HepG2 (cell line): Measurements from ENCODE around the gene SMAD3. TPM values are rescaled to one million over a fixed set of nuclear protein-coding genes. Genes with fewer than 3 reads are reported as not detected.

Source experiments
- ATAD3A ChIP-seq: sonication (generic); formaldehyde crosslinking; IDR thresholded peaks from 2 replicates; pipeline ENCODE4 v1.4.0; 2020; ENCODE audit warnings: missing genetic modification reagents
- BCLAF1 ChIP-seq: fragments of 450-650 bp; IDR thresholded peaks from 2 replicates; pipeline ENCODE4 v1.6.1; 2017; ENCODE audit warnings: mild to moderate bottlenecking
- CBFB ChIP-seq: sonication (generic); formaldehyde crosslinking; IDR thresholded peaks from 2 replicates; pipeline ENCODE4 v1.4.0; 2020; ENCODE audit warnings: missing genetic modification reagents
- CENPX ChIP-seq: sonication (generic); formaldehyde crosslinking; IDR thresholded peaks from 2 replicates; pipeline ENCODE4 v1.9.0; 2021; ENCODE audit warnings: mild to moderate bottlenecking, missing genetic modification reagents, moderate library complexity
- CREB1 ChIP-seq, 2 experiments: fragments of 450-650 bp in 1 of 2; IDR thresholded peaks; 2 replicates each; pipeline ENCODE4 v1.6.1; 2016 to 2017; ENCODE audit warnings: control low read depth in 1 of 2, mild to moderate bottlenecking in 1 of 2, missing compliant biosample characterization in 1 of 2, missing genetic modification characterization in 1 of 2
- ELF1 ChIP-seq: sonication (generic); formaldehyde crosslinking; IDR thresholded peaks from 2 replicates; pipeline ENCODE4 v1.4.0; 2020; ENCODE audit warnings: missing genetic modification reagents
- FOXJ3 ChIP-seq: sonication (generic); formaldehyde crosslinking; IDR thresholded peaks from 2 replicates; pipeline ENCODE4 v1.4.0; 2020; ENCODE audit warnings: missing genetic modification reagents, mild to moderate bottlenecking, borderline replicate concordance
- MBNL3 ChIP-seq: fragments of 250-450 bp; sonication (Bioruptor Pico); conservative IDR thresholded peaks from 2 replicates; pipeline ENCODE4 v1.8.0; 2022; ENCODE audit warnings: mild to moderate bottlenecking, inconsistent platforms
- NR2F2 ChIP-seq: IDR thresholded peaks from 2 replicates; pipeline ENCODE4 v1.6.1; 2012; ENCODE audit warnings: low read depth, inconsistent platforms, borderline replicate concordance
- RNF219 ChIP-seq: sonication (generic); formaldehyde crosslinking; IDR thresholded peaks from 2 replicates; pipeline ENCODE4 v1.5.0; 2020; ENCODE audit warnings: mild to moderate bottlenecking, missing genetic modification reagents
- SMARCC2 ChIP-seq: fragments of 450-650 bp; IDR thresholded peaks from 2 replicates; pipeline ENCODE4 v1.6.1; 2017; ENCODE audit warnings: antibody characterized with exemption, mild to moderate bottlenecking
- SMYD3 ChIP-seq: sonication (generic); formaldehyde crosslinking; IDR thresholded peaks from 2 replicates; pipeline ENCODE4 v1.8.1; 2023; ENCODE audit warnings: mild to moderate bottlenecking, missing genetic modification reagents
- SNAI1 ChIP-seq: sonication (generic); formaldehyde crosslinking; IDR thresholded peaks from 2 replicates; pipeline ENCODE4 v1.5.0; 2020; ENCODE audit warnings: mild to moderate bottlenecking, missing genetic modification reagents, borderline replicate concordance
- SRY ChIP-seq: sonication (generic); formaldehyde crosslinking; IDR thresholded peaks from 2 replicates; pipeline ENCODE4 v1.8.0; 2022; ENCODE audit warnings: mild to moderate bottlenecking, missing genetic modification reagents
- YEATS2 ChIP-seq: sonication (generic); formaldehyde crosslinking; IDR thresholded peaks from 2 replicates; pipeline ENCODE4 v1.4.0; 2020; ENCODE audit warnings: missing genetic modification reagents, borderline replicate concordance
- ZNF225 ChIP-seq: sonication (generic); formaldehyde crosslinking; IDR thresholded peaks from 2 replicates; pipeline ENCODE4 v1.4.0; 2020; ENCODE audit warnings: mild to moderate bottlenecking, missing genetic modification reagents
- ZNF282 ChIP-seq: fragments of 450-650 bp; IDR thresholded peaks from 2 replicates; pipeline ENCODE4 v1.6.1; 2018; ENCODE audit not compliant: partially characterized antibody
- ZNF550 ChIP-seq: sonication (generic); formaldehyde crosslinking; IDR thresholded peaks from 2 replicates; pipeline ENCODE4 v1.4.0; 2020; ENCODE audit warnings: mild to moderate bottlenecking, missing genetic modification reagents, borderline replicate concordance
- ZNF678 ChIP-seq: sonication (generic); formaldehyde crosslinking; IDR thresholded peaks from 2 replicates; pipeline ENCODE4 v1.4.0; 2020; ENCODE audit warnings: mild to moderate bottlenecking, missing genetic modification reagents
- ZNF777 ChIP-seq: sonication (generic); formaldehyde crosslinking; IDR thresholded peaks from 2 replicates; pipeline ENCODE4 v1.4.0; 2020; ENCODE audit warnings: missing genetic modification reagents
- ZSCAN21 ChIP-seq: sonication (generic); formaldehyde crosslinking; IDR thresholded peaks from 2 replicates; pipeline ENCODE4 v1.8.0; 2022; ENCODE audit warnings: mild to moderate bottlenecking, missing genetic modification reagents, moderate library complexity, borderline replicate concordance
- polyA plus RNA-seq, 8 experiments: library from polyadenylated mRNA; depleted of rRNA in 3 of 8; stranded (reverse) in 7 of 8; unstranded in 1 of 8; fragments of >200 nt; fragmentation: Illumina TruSeq in 4 of 8; extraction: Trizol in 4 of 8; gene quantifications; 2 replicates each; pipeline versions ENCODE4 v1.2.1 to v1.2.3, GENCODE V29; 2011 to 2016; ENCODE audit warnings: low read depth in 4 of 8, missing spikeins in 1 of 8, mixed read lengths in 1 of 8; ENCODE audit not compliant: insufficient read depth in 1 of 8
- total RNA-seq, 5 experiments: library from RNA; depleted of rRNA; stranded (reverse); fragments of >200 nt; fragmentation: Illumina TruSeq; extraction: Trizol; gene quantifications; 2 replicates each; pipeline ENCODE4 v1.2.3, GENCODE V29; 2016; ENCODE audit warnings: low read depth in 1 of 5
- TF ChIP-seq, protein P1 (sequence below): IDR thresholded peaks from 2 replicates; pipeline ENCODE4 v1.6.1; 2016
- TF ChIP-seq, protein P2 (sequence below): sonication (generic); formaldehyde crosslinking; IDR thresholded peaks from 2 replicates; pipeline ENCODE4 v1.8.0; 2022; ENCODE audit warnings: mild to moderate bottlenecking, missing genetic modification reagents

The SMAD3 gene
- total and polyA plus RNA-seq, 2 of the 13 experiments (the other 11 are each of a cell fraction or from before 2014, with no cell fraction given) = 8.6 to 56.3 TPM

- TF ChIP-seq SNAI1 (CRISPR knock-in tag) (no peak), ZNF550 (no peak), MBNL3 (CRISPR knock-in tag) (no peak), ATAD3A (CRISPR knock-in tag) (no peak), CBFB (CRISPR knock-in tag) (no peak), SMARCC2 (no peak), YEATS2 (CRISPR knock-in tag) (no peak), FOXJ3 (no peak), NR2F2 (peak; percentile 82), ZNF678 (no peak), SRY (CRISPR knock-in tag) (no peak), ZNF282 (no peak), SMYD3 (CRISPR knock-in tag) (no peak), ELF1 (CRISPR knock-in tag) (no peak), CENPX (CRISPR knock-in tag) (no peak), BCLAF1 (no peak), ZNF225 (CRISPR knock-in tag) (no peak), CREB1 (IDR thresholded peaks at IDR 0.05) (no peak), CREB1 (CRISPR knock-in tag; IDR thresholded peaks at IDR 0.05) (no peak), ZNF777 (CRISPR knock-in tag) (no peak), ZSCAN21 (CRISPR knock-in tag) (no peak), RNF219 (CRISPR knock-in tag) (no peak)
- TF ChIP-seq, protein P1, sequence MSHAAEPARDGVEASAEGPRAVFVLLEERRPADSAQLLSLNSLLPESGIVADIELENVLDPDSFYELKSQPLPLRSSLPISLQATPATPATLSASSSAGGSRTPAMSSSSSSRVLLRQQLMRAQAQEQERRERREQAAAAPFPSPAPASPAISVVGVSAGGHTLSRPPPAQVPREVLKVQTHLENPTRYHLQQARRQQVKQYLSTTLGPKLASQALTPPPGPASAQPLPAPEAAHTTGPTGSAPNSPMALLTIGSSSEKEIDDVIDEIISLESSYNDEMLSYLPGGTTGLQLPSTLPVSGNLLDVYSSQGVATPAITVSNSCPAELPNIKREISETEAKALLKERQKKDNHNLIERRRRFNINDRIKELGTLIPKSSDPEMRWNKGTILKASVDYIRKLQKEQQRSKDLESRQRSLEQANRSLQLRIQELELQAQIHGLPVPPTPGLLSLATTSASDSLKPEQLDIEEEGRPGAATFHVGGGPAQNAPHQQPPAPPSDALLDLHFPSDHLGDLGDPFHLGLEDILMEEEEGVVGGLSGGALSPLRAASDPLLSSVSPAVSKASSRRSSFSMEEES (CRISPR knock-in tag) = no peak
- TF ChIP-seq, protein P2, sequence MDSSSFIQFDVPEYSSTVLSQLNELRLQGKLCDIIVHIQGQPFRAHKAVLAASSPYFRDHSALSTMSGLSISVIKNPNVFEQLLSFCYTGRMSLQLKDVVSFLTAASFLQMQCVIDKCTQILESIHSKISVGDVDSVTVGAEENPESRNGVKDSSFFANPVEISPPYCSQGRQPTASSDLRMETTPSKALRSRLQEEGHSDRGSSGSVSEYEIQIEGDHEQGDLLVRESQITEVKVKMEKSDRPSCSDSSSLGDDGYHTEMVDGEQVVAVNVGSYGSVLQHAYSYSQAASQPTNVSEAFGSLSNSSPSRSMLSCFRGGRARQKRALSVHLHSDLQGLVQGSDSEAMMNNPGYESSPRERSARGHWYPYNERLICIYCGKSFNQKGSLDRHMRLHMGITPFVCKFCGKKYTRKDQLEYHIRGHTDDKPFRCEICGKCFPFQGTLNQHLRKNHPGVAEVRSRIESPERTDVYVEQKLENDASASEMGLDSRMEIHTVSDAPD (CRISPR knock-in tag) = no peak
These were observed 42.9 kb downstream of the SMAD3 start (continued) for GRCh38 chr15:67108122-67108961.
